NT2/D1 (cell line): ENCODE data around the gene ANKDD1B.
"Not testable (repeated sequence)": the region's sequence is repeated elsewhere in the genome, so short reads cannot be mapped to it uniquely, and the experiment has no call there.

ENCODE experiments used
- DNase-seq: peaks from one replicate; pipeline ENCODE4 v3.0.0-alpha.2; 2011; ENCODE audit warnings: low read depth, low spot score
- H3K27me3 ChIP-seq: 2 replicates; pipeline ENCODE4 v1.6.0; 2011; ENCODE audit warnings: mild to moderate bottlenecking; ENCODE audit not compliant: insufficient read length, insufficient read depth
- H3K36me3 ChIP-seq: 2 replicates; pipeline ENCODE4 v1.6.1; 2011; ENCODE audit warnings: mild to moderate bottlenecking, low read length, mixed read lengths; ENCODE audit not compliant: insufficient read depth, insufficient read length
- H3K4me1 ChIP-seq: 2 replicates; pipeline ENCODE4 v1.5.1; 2011; ENCODE audit not compliant: insufficient read depth, insufficient read length
- H3K4me3 ChIP-seq: 2 replicates; pipeline ENCODE4 v1.5.1; 2011; ENCODE audit warnings: low read depth; ENCODE audit not compliant: insufficient read length
- H3K9ac ChIP-seq: 2 replicates; pipeline ENCODE4 v1.6.0; 2011; ENCODE audit warnings: low read depth; ENCODE audit not compliant: insufficient read length
- H3K9me3 ChIP-seq: 2 replicates; pipeline ENCODE4 v1.5.1; 2011; ENCODE audit warnings: mild to moderate bottlenecking, low read length; ENCODE audit not compliant: insufficient read depth
- SUZ12 ChIP-seq: IDR thresholded peaks from 2 replicates; pipeline ENCODE4 v1.6.1; 2011; ENCODE audit not compliant: insufficient read length, insufficient read depth; ENCODE audit errors: extremely low read depth
- YY1 ChIP-seq: IDR thresholded peaks from 2 replicates; pipeline ENCODE4 v1.6.1; 2011; ENCODE audit not compliant: insufficient read length, insufficient read depth
- ZNF274 ChIP-seq: IDR thresholded peaks from 2 replicates; pipeline ENCODE4 v1.6.1; 2011; ENCODE audit warnings: mild to moderate bottlenecking, low read depth, low read length

Gene ANKDD1B

GRCh38 chr5:75690669-75691068 is 79.4 kb downstream of the ANKDD1B start:
- DNase-seq: no peak
- peaks cover 32% of the 10 kb centered on the region for H3K36me3 ChIP-seq
- no peaks in the 10 kb centered on the region for H3K4me1 ChIP-seq
- H3K4me3 ChIP-seq: no peak overlapping the region
- no peak overlapping the region for H3K9ac ChIP-seq
- H3K27me3 ChIP-seq: no peaks in the 10 kb centered on the region
- no peaks in the 10 kb centered on the region for H3K9me3 ChIP-seq
- no peak for TF ChIP-seq YY1
- TF ChIP-seq SUZ12: no peak
- no peak for TF ChIP-seq ZNF274

DNA sequence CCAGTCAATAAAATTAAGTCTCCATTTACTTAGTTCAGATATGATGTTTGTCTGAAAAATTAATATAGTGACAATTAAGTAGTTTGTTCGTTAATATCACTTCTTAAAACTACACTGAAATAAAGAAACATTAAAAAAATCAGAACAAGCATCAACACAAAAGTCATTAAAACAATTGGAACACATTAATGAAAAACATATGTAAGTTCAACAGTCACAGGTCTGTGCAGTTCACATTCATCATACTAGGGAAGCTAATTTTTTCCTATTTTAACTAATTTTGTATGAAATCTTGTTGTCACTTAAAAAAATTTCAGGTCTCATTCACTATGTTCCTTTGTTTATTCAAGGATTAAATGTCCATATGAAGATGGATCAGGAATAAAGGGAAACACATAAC is 83.5 kb downstream of the ANKDD1B start:
- H3K27me3 ChIP-seq: no peaks in the 10 kb centered on the region
- TF ChIP-seq YY1 (no peak), ZNF274 (no peak), SUZ12 (no peak)
- no peak overlapping the region for H3K4me3 ChIP-seq
- no peak for DNase-seq
- no peak overlapping the region for H3K9ac ChIP-seq
- H3K36me3 ChIP-seq: peaks cover 17% of the 10 kb centered on the region
- no peaks in the 10 kb centered on the region for H3K4me1 ChIP-seq
- no peaks in the 10 kb centered on the region for H3K9me3 ChIP-seq

- H3K4me1 ChIP-seq, DNase-seq, H3K9ac ChIP-seq, H3K9me3 ChIP-seq, H3K27me3 ChIP-seq, H3K4me3 ChIP-seq: not testable (repeated sequence)
- H3K36me3 ChIP-seq: peaks cover 15% of the 10 kb centered on the region
Measured at GRCh38 chr5:75695472-75696351, 84.5 kb downstream of the ANKDD1B start.

- Histone ChIP-seq H3K4me1 (no peaks in the 10 kb centered on the region), H3K4me3 (no peak overlapping the region), H3K9me3 (no peaks in the 10 kb centered on the region), H3K9ac (no peak overlapping the region), H3K36me3 (peaks cover 24% of the 10 kb centered on the region), H3K27me3 (no peaks in the 10 kb centered on the region)
- DNase-seq: no peak
- no peak for TF ChIP-seq SUZ12
- no peak for TF ChIP-seq ZNF274
- TF ChIP-seq YY1: no peak
Measured at GRCh38 chr5:75701856-75702255, 90.6 kb downstream of the ANKDD1B start.

DNA sequence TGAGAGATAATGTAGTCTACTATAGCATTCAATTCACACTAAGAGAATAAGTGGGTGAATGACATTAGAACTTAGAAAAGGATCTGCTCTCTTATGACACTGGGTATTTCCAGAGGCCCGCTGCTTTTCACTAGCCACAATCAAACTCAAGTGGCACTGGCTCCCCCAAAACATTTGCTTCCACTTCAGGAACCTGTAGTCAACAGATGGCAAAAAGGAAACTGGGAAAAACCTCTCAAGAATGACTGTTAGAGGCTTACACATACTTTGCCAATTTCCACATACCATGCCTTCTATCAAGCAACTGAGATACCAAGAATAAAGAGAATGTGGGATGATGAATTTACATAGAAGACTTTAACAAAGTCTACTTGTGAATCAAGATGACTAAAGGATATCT is 94.8 kb downstream of the ANKDD1B start:
- Histone ChIP-seq H3K4me3 (no peak overlapping the region), H3K4me1 (no peaks in the 10 kb centered on the region), H3K9ac (no peak overlapping the region), H3K27me3 (no peaks in the 10 kb centered on the region), H3K36me3 (peaks cover 38% of the 10 kb centered on the region), H3K9me3 (no peaks in the 10 kb centered on the region)
- DNase-seq: no peak
- TF ChIP-seq SUZ12: no peak
- no peak for TF ChIP-seq YY1
- TF ChIP-seq ZNF274: no peak

DNA sequence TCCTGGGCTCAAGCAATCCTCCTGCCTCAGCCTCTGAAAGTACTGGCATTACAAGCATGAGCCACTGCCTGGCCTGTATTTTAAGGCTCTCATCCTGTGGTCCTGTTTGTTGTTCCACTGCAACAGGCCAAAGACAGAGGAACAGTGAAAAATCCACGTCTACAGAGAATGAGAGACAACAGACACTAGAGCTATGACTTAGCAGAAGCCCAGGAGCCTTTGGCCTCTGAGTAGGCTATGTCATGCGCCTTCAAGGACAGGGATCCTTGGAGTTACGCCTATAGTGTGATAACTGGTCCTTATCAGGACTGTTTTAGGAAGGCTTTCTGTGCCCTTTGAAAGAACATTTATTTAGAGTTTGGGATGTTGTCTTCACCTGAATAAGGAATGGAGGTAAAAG is 95.5 kb downstream of the ANKDD1B start:
- Histone ChIP-seq H3K4me3 (no peak overlapping the region), H3K36me3 (peaks cover 40% of the 10 kb centered on the region), H3K27me3 (no peaks in the 10 kb centered on the region), H3K4me1 (no peaks in the 10 kb centered on the region), H3K9me3 (no peaks in the 10 kb centered on the region), H3K9ac (no peak overlapping the region)
- no peak for DNase-seq
- TF ChIP-seq ZNF274 (no peak), YY1 (no peak), SUZ12 (no peak)

- TF ChIP-seq SUZ12 (no peak), ZNF274 (no peak), YY1 (no peak)
- Histone ChIP-seq H3K4me1 (no peaks in the 10 kb centered on the region), H3K27me3 (no peaks in the 10 kb centered on the region), H3K9ac (no peak overlapping the region), H3K4me3 (no peak overlapping the region), H3K36me3 (peaks cover 41% of the 10 kb centered on the region), H3K9me3 (no peaks in the 10 kb centered on the region)
- no peak for DNase-seq
Measured at GRCh38 chr5:75707911-75708509, 96.8 kb downstream of the ANKDD1B start.
